Stimulated activated CD4-positive, alpha-beta T cell treated with anti-CD3 and anti-CD28 coated beads, Interleukin-12 subunit alpha, Interleukin-12 subunit beta, amount 100 ng/mL, for 4 hours (primary cell): ENCODE data around the gene NT5DC4.

Experiments
- DNase-seq: peaks from one replicate; pipeline ENCODE4 v3.0.0-alpha.2; 2020

The NT5DC4 gene

DNA sequence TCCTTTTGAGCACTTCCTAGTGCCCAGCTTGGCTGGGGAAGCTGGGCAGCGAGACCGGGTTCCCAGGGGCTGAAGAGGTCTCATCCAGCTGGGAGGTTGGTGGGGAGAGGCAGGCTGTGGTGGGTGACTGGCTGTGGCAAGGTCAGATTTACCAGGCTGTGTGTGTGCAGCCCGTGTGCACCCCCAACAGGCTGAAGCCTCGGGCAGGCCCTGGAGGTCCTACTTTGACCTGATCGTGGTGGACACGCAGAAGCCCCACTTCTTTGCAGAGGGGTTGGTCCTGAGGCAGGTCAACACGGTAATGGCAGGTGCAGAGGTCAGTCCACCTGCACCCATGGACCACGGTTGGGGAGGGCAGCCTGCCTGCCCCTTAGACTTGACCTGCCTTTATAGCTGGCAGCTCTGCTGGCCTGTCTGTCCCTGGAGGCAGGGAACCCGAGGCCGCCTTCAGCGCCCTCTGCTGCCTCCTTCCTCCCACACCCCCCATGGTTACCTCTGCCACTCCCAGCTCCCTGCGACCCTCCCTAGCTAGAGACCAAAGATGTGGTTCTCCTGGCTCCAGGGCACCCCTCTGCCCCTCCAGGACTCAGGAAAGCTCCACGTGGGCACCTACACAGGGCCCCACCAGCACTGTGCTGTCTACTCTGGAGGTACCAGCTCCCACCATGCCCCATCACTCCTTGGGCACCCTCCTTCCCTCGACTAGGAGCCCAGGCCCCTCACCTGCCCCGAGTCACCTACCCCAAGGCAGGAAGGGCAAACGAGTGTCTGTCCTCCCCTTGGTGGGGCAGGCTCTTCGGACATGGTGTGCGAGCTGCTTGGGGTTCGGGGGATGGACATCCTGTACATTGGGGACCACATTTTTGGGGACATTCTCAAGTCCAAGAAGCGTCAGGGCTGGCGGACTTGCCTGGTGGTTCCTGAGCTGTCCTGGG lies 4.0 kb downstream of the NT5DC4 start:
- DNase-seq = no peak

DNA sequence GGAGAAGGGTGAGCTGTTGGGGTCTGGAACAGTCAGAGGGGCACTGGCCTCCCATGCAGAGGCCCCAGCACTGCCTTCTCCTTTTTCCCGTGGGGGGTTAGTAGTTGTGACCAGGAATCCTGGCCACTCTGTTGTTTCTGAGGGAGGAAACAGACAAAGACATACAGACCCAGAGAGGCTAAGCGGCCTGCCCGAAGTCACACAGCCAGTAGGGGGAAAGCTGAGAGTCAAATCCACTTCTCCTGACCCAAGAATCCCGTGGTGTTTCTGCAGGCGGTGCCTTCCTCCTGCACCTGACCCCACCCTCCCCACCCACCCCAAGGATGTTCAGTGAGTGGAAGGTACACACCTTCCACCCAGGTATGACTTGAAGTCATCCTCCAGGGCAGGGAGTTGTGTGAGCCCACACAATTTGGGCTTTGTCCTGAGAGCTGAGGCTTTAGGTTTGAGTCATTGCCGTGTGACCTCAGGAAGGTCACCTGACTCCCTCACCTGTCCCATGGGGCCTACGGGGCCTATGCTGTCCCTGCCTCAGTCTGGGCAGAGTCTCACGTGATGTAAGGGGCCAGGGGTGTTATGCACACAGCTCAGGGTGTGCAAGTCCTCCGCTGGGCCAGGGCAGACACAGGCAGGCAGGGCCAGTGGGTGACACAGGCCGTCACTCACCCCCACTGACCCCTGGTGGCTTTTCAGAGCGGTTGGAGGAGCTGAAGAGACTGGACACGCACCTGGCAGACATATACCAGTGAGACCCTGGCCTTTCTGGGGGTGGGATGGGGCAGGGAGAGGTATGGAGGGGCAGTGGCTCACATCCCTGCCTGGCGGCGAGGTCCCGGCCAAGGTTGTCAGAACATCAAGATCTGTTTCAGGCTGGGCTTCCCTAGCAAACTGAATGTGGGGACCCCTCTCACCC lies 5.0 kb downstream of the NT5DC4 start:
- DNase-seq = no peak

DNA sequence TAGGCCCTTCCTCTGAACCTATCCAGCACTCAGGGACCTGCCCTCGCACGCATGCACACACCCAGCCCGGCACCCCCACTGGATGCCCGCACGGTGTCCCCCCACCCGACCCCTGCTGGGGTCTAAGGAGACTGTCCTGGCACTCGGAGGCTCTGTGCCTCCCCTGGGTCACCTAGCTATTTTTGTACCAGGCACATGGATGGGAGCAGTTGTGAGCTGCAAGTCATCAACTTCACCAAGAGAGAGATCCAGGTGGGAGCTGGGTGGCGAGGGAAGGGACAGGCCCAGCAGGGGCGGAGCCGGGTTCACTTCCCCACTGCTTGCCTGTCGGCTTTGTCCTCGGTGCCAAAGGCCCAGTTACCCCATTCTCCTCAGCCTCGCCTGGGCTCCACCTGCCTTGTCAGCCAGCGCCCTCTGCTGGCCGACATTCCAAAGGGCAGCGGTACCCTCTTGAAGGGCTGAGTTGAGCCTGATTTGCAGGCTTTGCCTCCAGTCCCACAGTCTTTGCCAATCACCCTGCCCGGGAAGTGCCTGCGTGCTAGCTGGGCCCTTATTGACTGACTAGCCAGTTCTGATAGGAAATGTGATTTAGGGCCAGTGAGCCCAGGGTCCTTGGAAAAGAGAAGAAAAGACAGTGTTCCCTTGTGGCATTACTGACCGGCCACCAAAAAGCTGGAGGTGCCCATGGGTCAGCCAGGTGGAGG lies 5.8 kb downstream of the NT5DC4 start:
- peak; percentile 87 for DNase-seq

DNA sequence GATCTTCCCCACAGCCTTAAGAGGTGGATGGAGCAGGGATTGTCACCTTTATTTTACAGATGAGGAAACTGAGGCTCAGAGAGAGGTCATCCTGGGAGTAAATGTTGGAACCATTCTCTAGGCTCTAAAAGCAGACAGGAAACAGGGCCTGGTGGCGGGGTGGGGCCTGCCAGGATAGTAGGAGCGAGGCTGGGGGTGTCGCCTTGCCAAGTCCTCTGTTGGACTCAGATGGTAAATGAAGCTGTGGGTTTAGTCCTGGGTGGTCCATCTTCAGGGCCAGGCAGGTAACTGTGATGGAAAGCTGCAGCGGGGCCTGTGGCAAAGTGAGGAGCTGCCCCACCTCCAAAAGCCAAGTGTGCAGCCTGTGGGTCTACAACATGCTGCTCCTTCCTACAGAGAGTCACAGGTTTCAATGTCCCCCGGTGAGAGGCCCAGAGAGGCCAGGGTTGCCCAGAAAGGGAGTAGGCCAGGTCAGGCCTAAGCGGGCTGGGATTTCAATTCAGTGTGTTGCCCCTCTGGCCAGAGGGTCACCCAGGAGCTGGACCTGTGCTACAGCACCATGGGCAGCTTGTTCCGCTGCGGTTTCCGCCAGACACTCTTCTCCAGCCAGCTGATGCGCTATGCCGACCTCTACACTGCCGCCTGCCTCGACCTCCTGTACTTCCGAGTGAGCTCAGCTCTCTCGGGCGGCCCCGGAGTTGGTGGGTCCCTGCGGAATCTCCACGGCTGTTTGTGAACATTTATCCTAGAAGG lies 6.6 kb downstream of the NT5DC4 start:
- no peak for DNase-seq

DNA sequence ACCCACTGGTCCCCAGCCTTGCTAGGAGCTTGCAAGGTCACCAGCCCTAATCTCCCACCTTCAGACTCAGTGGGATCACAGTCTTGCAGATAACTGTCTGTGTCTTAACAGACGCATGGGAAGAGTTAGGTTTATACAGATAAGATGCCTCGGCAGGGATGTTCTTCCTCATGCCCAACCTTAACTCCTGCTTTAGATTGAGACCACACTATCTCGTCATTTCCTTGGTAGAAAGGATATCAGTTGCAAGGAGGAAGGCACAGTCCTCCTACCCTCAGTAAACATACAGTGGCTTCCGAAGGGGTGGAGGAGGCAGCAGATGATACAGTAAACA lies 7.2 kb downstream of the NT5DC4 start:
- no peak for DNase-seq

DNA sequence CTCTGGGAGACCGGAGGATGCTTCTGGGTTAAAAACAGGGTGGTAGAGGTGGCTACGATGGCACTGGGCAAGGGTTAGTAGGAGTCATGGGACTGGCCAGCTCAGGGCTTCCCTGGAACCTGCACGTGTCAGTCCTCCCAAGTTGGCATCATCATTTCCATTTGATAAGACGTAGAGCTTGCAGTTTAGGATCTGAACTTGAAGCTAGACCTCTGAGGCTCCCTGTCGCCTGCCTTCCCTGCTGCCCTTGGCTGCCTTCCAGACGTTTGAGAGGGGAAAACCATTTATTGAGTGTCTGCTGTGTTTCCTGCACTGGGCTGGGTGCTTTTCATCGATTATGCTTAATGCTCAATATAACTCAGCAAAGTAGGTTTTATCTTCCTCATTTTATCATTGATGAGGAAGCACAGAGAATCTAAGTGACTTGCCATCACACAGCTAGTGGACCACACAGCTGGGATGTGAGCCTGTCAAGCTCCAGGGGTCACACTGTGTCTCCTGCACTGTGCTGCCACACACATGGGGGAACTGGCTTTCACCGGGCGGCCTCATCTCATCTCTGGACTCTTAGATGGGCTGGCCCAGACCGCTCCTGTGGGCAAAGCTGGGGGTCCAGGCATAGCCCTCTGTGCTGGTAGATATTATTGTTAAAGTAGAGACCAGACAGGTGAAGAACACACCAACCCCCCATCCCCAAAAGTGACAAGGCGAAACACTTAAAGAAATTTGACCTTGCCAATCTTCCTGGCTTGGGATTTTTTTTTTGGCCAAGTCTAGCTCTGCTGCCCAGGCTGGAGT lies 7.8 kb downstream of the NT5DC4 start:
- DNase-seq = no peak

DNA sequence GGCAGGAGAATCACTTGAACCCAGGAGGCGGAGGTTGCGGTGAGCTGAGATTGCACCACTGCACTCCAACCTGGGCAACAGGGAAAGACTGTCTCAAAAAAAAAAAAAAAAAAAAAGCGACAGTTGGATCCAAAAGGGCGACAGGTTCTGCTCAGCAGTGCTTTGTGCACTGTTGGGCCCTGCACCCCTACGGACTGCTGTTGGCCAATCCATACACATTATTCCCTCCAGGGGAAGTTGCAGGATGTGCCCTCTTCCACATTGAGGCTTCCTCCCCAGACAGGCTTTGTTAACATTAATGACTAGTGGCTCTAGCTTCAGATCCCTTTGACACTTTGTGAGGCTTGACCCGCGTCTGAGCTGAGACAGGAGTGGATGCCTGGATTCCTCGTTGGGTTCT lies 9.4 kb downstream of the NT5DC4 start:
- DNase-seq = no peak

DNA sequence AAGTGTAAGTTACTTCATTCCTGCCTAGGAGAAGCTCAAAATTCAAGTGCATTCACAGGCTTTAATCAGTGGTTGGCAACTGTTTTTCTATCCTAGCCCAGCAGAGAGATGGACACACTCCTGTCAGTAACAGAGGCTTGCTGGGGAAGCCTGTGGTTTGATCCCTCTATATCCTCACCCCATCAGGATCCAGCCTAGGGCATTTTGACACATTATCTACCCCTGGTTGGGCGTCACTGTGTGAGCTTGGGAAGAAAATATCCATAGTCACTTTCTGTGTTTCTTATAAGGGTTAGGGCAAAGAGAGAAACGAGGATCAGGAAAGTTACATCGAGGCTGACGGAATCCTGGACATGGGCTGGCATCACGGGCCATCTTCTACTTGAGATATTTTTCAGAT lies 10.0 kb downstream of the NT5DC4 start:
- no peak for DNase-seq

DNA sequence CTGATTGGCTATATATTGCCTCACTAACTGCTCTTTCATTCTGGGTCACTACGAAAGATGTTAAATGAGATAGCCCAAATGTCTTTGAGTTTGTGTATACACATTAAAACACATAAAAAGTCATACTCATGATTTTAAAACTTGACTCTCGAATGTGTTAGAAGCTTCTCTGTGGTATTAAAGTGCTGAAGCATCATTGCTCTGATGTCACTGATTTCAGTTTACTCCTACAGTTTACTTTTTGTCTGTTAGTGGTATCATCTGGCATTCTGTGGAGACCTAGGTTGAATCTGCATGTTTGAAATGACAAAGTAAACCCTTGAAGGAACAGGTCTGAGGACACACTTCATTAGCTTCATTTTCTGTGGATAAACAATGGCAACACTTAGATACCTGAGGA lies 10.7 kb downstream of the NT5DC4 start:
- DNase-seq = no peak

DNA sequence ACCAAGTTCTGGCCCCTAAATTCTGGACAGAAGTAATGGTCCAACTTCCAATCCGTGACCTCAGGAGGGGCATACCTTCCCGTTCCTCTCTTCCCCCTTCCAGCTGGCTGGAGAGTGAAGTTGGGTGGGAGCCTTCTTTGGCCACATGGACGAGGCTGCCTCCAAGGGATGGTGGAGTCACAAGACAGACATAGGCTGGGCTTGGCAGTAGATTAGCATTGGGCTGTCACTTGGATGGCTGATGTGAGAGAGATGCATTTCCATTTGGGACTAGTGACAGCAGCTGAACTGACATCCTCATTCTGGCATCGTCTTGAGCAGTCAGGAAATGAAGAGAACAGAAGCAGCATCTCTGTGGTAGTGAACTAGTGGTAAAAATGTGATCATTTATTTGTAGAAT lies 12.6 kb downstream of the NT5DC4 start:
- no peak for DNase-seq

DNA sequence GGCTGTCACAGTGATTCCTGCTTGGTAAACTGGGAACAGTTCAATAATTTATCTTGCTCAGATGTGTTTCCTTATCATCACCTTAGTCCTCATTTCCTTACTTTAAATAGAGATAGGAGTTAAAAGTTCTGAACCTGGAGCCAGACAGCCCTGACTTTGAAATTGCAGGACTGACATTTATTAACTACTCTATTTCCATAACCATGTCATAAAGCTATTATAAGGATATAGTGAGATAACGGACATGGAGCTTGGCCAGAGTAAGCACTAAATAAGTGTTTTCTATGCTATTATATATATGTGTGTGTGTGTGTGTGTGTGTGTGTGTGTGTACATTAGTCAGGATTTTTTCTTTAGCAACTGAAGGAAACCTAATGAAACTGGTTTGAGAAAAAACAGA lies 13.1 kb downstream of the NT5DC4 start:
- DNase-seq = no peak

DNA sequence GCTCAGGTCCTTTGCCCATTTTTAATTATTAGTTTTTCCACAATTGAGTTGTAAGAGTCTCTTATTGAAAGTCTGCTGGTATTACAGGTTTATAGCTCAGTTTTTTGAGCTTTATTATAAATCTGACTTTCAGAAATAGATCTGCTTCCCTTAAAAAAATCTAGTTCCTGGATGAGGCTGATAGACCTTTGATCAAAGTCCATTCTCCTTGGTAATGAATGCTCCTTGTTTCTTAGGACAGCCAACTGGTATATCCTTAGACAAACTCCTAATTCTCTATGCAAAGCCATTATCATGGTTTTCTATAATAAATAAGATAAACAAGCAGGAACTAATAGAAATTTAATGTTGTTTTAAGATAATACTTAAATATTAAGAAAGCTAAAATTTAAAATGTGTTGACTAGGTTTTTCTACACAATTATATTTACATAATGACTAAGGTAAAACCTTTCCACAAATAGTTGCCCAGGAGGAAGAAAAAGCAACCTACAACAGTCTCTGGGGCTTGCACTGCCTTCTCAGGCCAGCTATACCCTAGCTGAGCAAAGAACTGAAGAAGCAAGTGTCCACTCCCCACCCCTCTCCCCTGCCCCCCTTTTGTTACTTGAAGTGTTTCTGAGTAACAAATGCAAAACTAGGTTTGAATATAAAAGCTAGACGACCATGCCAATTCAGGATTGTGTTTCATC lies 16.9 kb downstream of the NT5DC4 start:
- DNase-seq = no peak

DNA sequence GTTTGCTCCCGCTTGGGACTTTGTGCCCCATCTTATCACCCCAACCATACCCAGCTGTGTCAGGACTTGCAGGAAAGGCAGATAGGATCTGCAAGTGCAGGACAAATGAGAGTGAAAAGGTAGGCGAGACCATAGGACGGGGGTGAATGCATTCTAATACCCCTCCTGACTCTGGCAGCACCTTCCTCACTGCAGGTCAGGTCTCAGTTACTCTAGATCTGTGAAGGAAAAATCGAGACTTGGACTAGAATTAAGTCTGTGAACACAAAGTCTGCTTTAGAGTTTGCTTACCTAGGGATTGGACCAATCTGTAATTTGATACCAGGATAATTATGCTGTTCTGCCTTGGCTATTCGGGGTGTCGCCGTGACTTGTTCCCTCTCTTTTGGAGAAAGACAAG lies 19.7 kb downstream of the NT5DC4 start:
- DNase-seq = no peak

DNA sequence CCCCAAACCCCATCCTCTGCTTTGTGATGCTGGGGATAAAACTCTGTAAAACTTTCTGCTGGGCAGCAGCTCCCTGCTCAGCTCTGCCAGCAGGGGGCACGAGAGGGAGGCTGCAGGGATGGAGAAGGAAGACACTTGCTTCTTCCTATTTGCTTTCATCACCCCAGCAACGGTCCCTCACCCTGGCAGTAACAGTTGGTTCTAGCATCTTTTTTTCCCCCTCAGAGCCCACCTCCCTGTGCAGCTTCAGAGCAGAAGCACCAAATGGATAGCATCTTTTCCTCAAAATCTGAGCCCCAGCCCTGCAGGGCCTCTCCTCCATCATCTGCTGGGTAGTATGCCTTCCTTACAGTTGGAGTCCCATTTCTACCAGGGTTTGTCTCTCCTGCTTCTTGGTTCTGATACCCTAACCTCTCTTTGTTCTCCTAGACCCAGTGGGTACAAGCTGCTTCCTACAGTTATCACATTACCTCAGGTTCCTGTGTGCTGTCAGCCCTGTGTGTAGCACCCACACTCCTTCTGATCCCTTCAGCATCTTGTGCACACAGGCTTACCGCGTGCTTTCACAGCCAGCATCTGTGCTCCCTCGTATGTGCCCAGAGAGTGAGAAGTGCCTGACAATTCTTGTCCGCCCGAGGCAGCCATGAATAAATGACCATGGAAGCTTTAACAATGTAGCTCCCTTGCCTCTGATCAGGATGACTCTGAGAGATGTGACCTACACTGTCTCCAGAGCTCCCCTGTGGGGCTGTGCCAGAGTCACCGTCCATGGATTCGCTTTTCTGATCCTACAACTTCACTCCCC lies 29.1 kb downstream of the NT5DC4 start:
- DNase-seq = peak; percentile 85

DNA sequence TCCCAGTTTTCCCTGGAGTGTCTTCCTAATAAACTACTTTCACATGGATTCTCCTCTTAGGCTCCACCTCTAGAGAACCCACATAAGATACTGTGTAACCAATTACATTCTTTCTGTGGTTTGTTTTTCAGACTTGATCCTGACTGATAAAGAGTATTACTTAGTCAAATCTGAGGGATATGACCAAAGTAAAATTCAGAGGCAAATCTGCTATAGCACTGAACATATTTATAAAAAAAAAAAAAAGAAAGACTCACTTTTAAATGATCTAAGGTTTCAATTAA lies 29.7 kb downstream of the NT5DC4 start:
- DNase-seq = no peak

DNA sequence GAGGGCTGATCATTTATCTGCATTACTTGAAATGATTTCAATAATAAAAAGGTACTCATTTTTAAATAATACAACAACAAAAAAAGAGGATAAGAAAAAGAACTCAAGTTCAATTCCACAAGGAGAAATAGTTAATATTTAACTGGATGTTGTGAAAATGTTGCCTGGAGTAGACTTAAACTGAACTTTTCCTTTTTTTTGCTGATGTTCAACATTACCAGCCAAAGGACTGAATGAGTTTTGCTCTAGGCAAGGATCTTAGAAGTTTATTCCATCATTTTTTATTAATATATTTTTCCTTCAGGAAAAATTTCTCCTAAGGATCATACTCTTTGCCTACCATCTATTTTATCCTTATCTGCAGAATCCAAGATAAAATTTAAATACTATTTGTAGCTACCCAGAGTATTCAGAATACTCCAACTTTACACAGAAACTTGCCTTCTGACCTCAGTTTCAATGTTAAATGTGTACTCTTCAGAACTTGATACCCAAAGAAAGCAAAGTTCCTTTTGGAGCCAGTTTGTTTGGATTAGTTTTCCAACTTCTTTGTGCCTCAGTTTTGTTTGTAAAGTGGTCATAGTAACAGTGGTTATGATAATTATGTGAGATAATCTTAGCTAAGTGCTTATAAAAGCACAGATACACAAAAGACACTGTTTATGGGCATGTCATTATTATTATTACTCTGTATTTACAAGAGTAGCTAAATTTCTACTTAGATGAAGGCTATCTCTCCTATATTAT lies 30.8 kb downstream of the NT5DC4 start:
- no peak for DNase-seq

DNA sequence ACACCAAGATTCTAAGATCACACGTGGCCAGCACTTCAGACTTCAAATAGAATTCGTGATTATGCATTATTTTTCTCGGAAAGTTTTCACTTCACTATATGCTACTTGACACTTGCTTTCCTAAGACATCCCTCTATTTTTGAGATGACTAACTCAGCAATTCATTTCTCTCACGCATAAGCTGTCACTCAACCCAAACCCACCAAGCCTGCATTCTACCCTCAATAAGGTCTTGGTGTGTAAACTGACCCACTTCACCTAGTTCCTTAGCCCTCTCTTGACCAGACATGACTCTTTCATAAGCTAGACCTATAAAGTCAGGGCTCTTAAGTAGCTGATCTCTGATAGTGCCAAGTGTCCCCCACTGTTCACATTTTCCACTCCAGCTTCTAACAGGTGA lies 31.8 kb downstream of the NT5DC4 start:
- no peak for DNase-seq

DNA sequence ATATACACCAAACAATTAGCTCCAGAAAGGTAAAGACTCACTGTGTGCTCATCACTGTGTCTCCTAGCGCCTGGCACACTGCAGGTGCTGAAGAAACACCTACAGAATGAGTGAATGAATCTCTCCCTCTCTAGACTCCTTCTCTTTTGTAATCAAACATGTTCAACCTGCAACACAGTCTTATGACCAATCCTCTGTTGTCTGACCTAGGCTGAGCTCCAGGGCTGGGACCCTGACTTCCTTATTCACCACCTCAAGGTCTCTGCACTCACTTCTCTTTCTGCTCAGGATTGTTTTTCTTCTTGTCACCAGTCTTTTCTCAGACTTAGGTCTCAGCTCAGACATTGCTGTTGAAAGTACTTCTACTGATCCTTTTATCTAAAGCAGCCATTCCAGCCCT lies 33.7 kb downstream of the NT5DC4 start:
- DNase-seq = no peak

DNA sequence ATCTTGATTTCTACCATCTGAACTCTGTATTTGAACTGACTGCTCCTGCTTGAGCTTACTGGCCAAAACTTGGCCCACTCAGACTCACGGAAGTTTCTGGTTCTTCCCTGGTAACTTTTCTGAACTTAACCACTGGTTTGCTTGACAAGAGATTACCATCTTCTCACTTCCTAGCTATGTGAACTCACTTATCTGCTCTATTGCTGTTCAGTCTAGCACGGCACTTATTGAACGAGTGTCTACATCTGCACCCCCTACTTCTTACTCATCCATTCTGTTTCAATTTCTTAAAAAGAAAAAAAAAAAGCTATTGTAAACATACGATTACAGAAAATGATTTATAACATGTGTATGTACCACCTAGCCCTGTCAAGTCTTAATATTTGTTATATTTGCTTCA lies 34.6 kb downstream of the NT5DC4 start:
- DNase-seq = no peak

DNA sequence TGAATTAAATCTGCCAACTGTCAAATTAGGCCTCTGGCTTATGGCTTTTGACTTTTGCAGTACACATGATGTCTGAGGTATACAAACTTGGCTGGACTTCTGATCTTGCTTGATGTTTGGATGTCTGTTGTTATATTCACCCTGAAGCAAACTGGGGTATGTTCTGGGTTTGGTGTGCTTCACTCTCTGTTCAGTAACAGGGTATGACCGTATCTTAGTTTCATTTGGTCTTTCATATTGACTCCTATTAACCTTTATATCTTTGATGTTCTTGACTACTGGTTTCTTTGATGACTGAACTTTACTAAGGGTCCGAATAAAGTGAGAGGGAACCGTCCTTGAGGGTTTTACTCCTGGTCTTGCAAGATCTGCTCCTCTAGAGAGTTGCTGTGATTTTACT lies 35.4 kb downstream of the NT5DC4 start:
- DNase-seq = no peak
